Mesothelial cell of epicardium (in vitro differentiated cells): ENCODE data around the gene CREB3L2. TPM values are rescaled to one million over a fixed set of nuclear protein-coding genes. Genes with fewer than 3 reads are reported as not detected.

ENCODE experiments used
- DNase-seq, 2 experiments: peaks; one replicate each; pipeline ENCODE4 v3.0.0; 2021; ENCODE audit warnings: low spot score in 2 of 2; ENCODE audit not compliant: unreplicated experiment in 2 of 2
- H3K27ac Mint-ChIP-seq: 2 replicates; pipeline ENCODE4 v1.8.0; 2021; ENCODE audit warnings: mixed read lengths
- H3K27me3 Mint-ChIP-seq: 2 replicates; pipeline ENCODE4 v1.8.0; 2021; ENCODE audit warnings: low read depth, mixed read lengths
- H3K36me3 Mint-ChIP-seq: 2 replicates; pipeline ENCODE4 v1.8.0; 2021; ENCODE audit warnings: mixed read lengths
- H3K4me1 Mint-ChIP-seq: 2 replicates; pipeline ENCODE4 v1.8.0; 2021; ENCODE audit warnings: mixed read lengths
- H3K4me3 Mint-ChIP-seq: 2 replicates; pipeline ENCODE4 v1.8.0; 2021; ENCODE audit warnings: mild to moderate bottlenecking, moderate library complexity, mixed read lengths
- H3K9me3 Mint-ChIP-seq: 2 replicates; pipeline ENCODE4 v1.8.0; 2021; ENCODE audit warnings: mixed read lengths
- CTCF ChIP-seq: fragments of 200-600 bp; sonication (generic); IDR thresholded peaks from one replicate; pipeline ENCODE4 v1.5.0; 2021; ENCODE audit warnings: antibody characterized with exemption; ENCODE audit not compliant: unreplicated experiment
- total RNA-seq: library from RNA; stranded (reverse); gene quantifications from 3 replicates; pipeline ENCODE4 v1.2.1, GENCODE V29; 2021

Gene CREB3L2
- total RNA-seq, 1 donor from 2014 or later: 80.4 TPM

- Mint-ChIP-seq H3K4me3 (no peak overlapping the region), H3K36me3 (no peaks in the 10 kb centered on the region), H3K27me3 (no peaks in the 10 kb centered on the region), H3K9me3 (no peaks in the 10 kb centered on the region), H3K27ac (no peak overlapping the region), H3K4me1 (peaks cover 45% of the 10 kb centered on the region)
- no peak for TF ChIP-seq CTCF
- no peak for DNase-seq
These were observed 51.6 kb downstream of the CREB3L2 start for GRCh38 chr7:137950263-137950621.

GRCh38 chr7:137949416-137950262, 52.2 kb downstream of the CREB3L2 start:
- Mint-ChIP-seq H3K9me3 (no peaks in the 10 kb centered on the region), H3K27ac (no peak overlapping the region), H3K27me3 (no peaks in the 10 kb centered on the region), H3K36me3 (no peaks in the 10 kb centered on the region), H3K4me1 (peaks cover 39% of the 10 kb centered on the region), H3K4me3 (no peak overlapping the region)
- no peak for DNase-seq
- TF ChIP-seq CTCF: no peak

- Mint-ChIP-seq H3K27ac (no peak overlapping the region), H3K36me3 (no peaks in the 10 kb centered on the region), H3K9me3 (no peaks in the 10 kb centered on the region), H3K4me3 (no peak overlapping the region), H3K4me1 (peaks cover 36% of the 10 kb centered on the region), H3K27me3 (no peaks in the 10 kb centered on the region)
- no peak for DNase-seq
- TF ChIP-seq CTCF: no peak
These were observed 53.0 kb downstream of the CREB3L2 start for GRCh38 chr7:137948845-137949330.

GRCh38 chr7:137948083-137948844, 53.6 kb downstream of the CREB3L2 start:
- no peaks in the 10 kb centered on the region for H3K27me3 Mint-ChIP-seq
- TF ChIP-seq CTCF: no peak
- H3K27ac Mint-ChIP-seq: no peak overlapping the region
- DNase-seq: no peak
- no peaks in the 10 kb centered on the region for H3K9me3 Mint-ChIP-seq
- H3K4me3 Mint-ChIP-seq: no peak overlapping the region
- H3K36me3 Mint-ChIP-seq: no peaks in the 10 kb centered on the region
- peaks cover 30% of the 10 kb centered on the region for H3K4me1 Mint-ChIP-seq

GRCh38 chr7:137947046-137947445, 54.8 kb downstream of the CREB3L2 start:
- H3K9me3 Mint-ChIP-seq: no peaks in the 10 kb centered on the region
- peaks cover 28% of the 10 kb centered on the region for H3K4me1 Mint-ChIP-seq
- peak overlapping the region; percentile 76 for H3K27ac Mint-ChIP-seq

More at GRCh38 chr7:137947046-137947445, 54.8 kb downstream of the CREB3L2 start:
- DNase-seq: no peak
- Mint-ChIP-seq H3K27me3 (no peaks in the 10 kb centered on the region), H3K4me3 (no peak overlapping the region), H3K36me3 (no peaks in the 10 kb centered on the region)
- TF ChIP-seq CTCF: no peak
